Glutamatergic neuron (in vitro differentiated cells): ENCODE measurements around the gene LRRK1. TPM values are rescaled to one million over a fixed set of nuclear protein-coding genes. Genes with fewer than 3 reads are reported as not detected.

Source experiments
- DNase-seq: peaks from one replicate; pipeline ENCODE4 v3.0.0; 2022
- H3K27ac Mint-ChIP-seq: one replicate; pipeline ENCODE4 v1.8.0; 2020; ENCODE audit warnings: mild to moderate bottlenecking, mixed read lengths, inconsistent platforms; ENCODE audit not compliant: unreplicated experiment
- H3K27me3 Mint-ChIP-seq: one replicate; pipeline ENCODE4 v1.8.0; 2020; ENCODE audit warnings: mild to moderate bottlenecking, moderate library complexity, mixed read lengths, inconsistent platforms; ENCODE audit not compliant: unreplicated experiment
- H3K36me3 Mint-ChIP-seq: one replicate; pipeline ENCODE4 v1.8.0; 2020; ENCODE audit warnings: mild to moderate bottlenecking, mixed read lengths, inconsistent platforms; ENCODE audit not compliant: unreplicated experiment
- H3K4me1 Mint-ChIP-seq: one replicate; pipeline ENCODE4 v1.8.0; 2020; ENCODE audit warnings: mild to moderate bottlenecking, low read depth, mixed read lengths, inconsistent platforms; ENCODE audit not compliant: unreplicated experiment
- H3K4me3 Mint-ChIP-seq: one replicate; pipeline ENCODE4 v1.8.0; 2020; ENCODE audit warnings: mild to moderate bottlenecking, mixed read lengths, inconsistent platforms; ENCODE audit not compliant: unreplicated experiment
- H3K9me3 Mint-ChIP-seq: one replicate; pipeline ENCODE4 v1.8.0; 2020; ENCODE audit warnings: mild to moderate bottlenecking, moderate library complexity, mixed read lengths, inconsistent platforms; ENCODE audit not compliant: unreplicated experiment
- long read RNA-seq: library from polyadenylated mRNA; unstranded; transcript quantifications from one replicate; pipeline ENCODE4 v2.0.0, GENCODE V29; 2020; ENCODE audit not compliant: unreplicated experiment
- total RNA-seq: library from RNA; stranded (reverse); fragmentation: NEBNext Ultra II Directional; extraction: Animal tissue kit (Norgen Biotek cat#: 25700); gene quantifications from one replicate; pipeline ENCODE4 v1.2.1, GENCODE V29; 2021; ENCODE audit not compliant: unreplicated experiment
- TF ChIP-seq, protein P1 (sequence below): fragments of 200-600 bp; sonication (generic); IDR thresholded peaks from one replicate; pipeline ENCODE4 v1.5.0; 2021; ENCODE audit not compliant: partially characterized antibody, unreplicated experiment

The LRRK1 gene, protein sequence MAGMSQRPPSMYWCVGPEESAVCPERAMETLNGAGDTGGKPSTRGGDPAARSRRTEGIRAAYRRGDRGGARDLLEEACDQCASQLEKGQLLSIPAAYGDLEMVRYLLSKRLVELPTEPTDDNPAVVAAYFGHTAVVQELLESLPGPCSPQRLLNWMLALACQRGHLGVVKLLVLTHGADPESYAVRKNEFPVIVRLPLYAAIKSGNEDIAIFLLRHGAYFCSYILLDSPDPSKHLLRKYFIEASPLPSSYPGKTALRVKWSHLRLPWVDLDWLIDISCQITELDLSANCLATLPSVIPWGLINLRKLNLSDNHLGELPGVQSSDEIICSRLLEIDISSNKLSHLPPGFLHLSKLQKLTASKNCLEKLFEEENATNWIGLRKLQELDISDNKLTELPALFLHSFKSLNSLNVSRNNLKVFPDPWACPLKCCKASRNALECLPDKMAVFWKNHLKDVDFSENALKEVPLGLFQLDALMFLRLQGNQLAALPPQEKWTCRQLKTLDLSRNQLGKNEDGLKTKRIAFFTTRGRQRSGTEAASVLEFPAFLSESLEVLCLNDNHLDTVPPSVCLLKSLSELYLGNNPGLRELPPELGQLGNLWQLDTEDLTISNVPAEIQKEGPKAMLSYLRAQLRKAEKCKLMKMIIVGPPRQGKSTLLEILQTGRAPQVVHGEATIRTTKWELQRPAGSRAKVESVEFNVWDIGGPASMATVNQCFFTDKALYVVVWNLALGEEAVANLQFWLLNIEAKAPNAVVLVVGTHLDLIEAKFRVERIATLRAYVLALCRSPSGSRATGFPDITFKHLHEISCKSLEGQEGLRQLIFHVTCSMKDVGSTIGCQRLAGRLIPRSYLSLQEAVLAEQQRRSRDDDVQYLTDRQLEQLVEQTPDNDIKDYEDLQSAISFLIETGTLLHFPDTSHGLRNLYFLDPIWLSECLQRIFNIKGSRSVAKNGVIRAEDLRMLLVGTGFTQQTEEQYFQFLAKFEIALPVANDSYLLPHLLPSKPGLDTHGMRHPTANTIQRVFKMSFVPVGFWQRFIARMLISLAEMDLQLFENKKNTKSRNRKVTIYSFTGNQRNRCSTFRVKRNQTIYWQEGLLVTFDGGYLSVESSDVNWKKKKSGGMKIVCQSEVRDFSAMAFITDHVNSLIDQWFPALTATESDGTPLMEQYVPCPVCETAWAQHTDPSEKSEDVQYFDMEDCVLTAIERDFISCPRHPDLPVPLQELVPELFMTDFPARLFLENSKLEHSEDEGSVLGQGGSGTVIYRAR (N-terminal part only)
- 1.5 TPM for total RNA-seq
- long read RNA-seq, result 0 reads

DNA sequence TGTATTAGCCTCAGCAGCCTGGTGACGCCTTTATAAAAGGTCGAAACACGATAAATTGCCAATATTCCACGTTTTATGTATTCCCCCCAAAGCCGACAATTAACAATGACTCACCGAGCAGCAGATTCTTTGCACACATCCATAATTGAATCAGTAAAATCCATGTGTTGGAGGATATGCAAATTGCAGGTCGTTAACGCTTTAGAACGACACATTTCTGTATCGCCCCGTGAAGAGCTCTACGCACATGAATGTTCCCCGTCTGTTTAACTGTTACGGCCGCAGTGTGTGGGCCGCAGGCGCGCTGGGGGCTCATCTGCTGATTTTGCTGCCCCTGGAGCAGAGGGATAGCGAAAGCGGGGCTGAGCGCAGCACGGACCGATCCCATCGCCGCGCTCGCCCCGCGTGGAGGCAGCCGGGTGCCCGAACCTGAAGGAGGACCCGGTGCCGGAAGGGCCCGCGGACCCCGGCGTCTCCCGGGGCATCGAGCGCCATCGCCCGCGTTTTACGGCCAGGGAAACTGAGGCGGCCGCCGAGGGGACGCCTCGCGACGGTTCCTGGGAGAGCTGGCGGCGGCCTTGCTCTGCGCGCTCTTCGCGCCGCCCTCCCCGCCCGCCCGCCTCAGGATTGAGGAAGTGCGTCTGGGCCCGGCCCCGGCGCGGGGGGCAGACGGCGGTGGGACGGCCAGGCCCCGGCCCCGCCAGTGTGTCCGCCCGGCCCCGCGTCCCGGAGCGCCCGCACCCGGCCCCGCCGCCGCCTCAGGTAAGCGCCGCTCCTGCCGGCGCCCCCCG, at the start of gene LRRK1:
Gene LRRK1, plus strand, starts transcription at position 668 of the 791 bp plus-strand sequence. CDS start 5,276 bp downstream, outside the sequence.
- H3K27ac Mint-ChIP-seq, result no peak within 1 kb of the TSS
- H3K4me1 Mint-ChIP-seq, result peaks cover 4% of the 10 kb centered on the region
- H3K36me3 Mint-ChIP-seq, result peaks cover 14% of the 10 kb centered on the region
- DNase-seq, result peak; percentile 34
- TF ChIP-seq, protein P1, sequence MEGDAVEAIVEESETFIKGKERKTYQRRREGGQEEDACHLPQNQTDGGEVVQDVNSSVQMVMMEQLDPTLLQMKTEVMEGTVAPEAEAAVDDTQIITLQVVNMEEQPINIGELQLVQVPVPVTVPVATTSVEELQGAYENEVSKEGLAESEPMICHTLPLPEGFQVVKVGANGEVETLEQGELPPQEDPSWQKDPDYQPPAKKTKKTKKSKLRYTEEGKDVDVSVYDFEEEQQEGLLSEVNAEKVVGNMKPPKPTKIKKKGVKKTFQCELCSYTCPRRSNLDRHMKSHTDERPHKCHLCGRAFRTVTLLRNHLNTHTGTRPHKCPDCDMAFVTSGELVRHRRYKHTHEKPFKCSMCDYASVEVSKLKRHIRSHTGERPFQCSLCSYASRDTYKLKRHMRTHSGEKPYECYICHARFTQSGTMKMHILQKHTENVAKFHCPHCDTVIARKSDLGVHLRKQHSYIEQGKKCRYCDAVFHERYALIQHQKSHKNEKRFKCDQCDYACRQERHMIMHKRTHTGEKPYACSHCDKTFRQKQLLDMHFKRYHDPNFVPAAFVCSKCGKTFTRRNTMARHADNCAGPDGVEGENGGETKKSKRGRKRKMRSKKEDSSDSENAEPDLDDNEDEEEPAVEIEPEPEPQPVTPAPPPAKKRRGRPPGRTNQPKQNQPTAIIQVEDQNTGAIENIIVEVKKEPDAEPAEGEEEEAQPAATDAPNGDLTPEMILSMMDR, result no peak
- peaks cover 26% of the 10 kb centered on the region for H3K27me3 Mint-ChIP-seq
- no peaks in the 10 kb centered on the region for H3K9me3 Mint-ChIP-seq
- H3K4me3 Mint-ChIP-seq, result peak within 1 kb of the TSS; percentile 82

DNA sequence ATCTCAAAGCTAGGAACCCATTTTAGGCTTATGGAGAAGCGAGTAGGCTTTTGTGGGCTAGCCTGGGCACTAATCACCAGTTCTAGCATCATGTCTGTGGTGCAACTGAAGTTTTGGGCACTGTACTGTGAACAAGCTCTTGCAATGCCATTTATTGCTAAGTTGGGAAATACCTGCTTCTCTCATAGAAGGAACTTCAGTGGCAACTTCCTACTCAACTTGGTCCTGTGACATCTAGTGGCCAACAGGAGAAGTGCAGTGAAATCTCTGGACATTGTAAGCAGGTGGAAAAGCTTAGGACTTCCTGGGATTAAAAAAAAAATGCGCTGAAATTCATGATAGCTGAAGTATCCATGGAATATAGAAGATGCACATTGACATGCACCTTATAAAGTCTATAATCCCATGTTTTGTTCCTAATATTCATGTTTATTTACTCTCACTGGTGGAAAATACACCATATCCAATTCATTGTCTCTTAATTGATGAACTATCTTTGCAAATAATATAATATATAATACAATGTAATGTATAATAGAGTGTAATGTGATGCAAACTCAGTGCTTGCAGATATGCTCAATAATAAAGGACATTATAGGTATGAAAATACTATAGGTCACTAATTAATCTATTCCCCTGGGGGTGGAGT, 46.0 kb upstream of the LRRK1 start:
- H3K27me3 Mint-ChIP-seq, result peaks cover 9% of the 10 kb centered on the region
- peaks cover 7% of the 10 kb centered on the region for H3K36me3 Mint-ChIP-seq
- DNase-seq, result peak; percentile 58
- no peak overlapping the region for H3K4me3 Mint-ChIP-seq
- no peak overlapping the region for H3K27ac Mint-ChIP-seq
- TF ChIP-seq, protein P1, result peak; percentile 96
- H3K9me3 Mint-ChIP-seq, result peaks cover 1% of the 10 kb centered on the region
- H3K4me1 Mint-ChIP-seq, result peaks cover 3% of the 10 kb centered on the region

DNA sequence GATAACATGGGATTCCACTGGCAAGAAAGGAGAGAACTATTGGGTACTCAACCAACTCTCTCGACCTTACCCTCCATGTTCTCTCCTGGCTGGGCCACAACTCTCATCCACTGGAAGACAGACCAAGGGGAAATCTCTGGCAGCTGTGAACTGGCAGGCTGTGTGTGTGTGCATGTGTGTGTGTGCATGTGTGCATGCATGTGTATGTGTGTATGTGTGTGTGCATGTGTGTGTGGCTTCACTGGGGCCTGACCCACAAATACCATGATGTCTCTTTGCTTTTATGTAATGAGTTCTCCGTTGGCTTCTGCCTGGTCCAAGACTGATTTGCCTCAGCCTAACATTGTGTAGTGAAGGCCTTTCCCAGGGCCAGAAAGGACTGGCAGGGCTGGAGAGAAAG, 43.7 kb upstream of the LRRK1 start:
- Mint-ChIP-seq H3K27ac (no peak overlapping the region), H3K4me3 (no peak overlapping the region), H3K36me3 (no peaks in the 10 kb centered on the region), H3K9me3 (peaks cover 6% of the 10 kb centered on the region), H3K27me3 (peaks cover 14% of the 10 kb centered on the region), H3K4me1 (peaks cover 3% of the 10 kb centered on the region)
- TF ChIP-seq, protein P1, result no peak
- DNase-seq, result no peak

DNA sequence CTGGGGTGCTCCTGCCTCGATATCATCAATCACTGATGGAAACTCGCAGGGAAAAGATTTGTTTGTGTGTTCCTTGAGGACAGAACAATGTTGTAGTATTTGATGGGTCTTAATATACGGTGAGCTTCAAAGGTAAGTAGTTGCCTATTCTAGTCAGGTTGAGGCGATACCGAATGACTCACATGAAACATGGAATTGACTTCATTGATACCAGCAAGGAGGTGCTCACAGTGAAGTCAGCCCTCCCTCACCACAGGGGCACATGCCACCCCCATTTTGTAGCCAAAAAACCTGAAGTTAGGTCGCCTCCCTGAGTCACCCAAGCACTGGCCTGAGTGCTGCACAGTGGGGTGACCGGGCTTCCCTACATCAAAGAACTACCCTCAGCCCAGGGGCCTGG, 43.2 kb upstream of the LRRK1 start:
- no peak overlapping the region for H3K4me3 Mint-ChIP-seq
- DNase-seq, result no peak
- TF ChIP-seq, protein P1, result no peak
- H3K9me3 Mint-ChIP-seq, result peaks cover 8% of the 10 kb centered on the region
- H3K27me3 Mint-ChIP-seq, result peaks cover 19% of the 10 kb centered on the region
- H3K36me3 Mint-ChIP-seq, result no peaks in the 10 kb centered on the region
- H3K4me1 Mint-ChIP-seq, result peaks cover 3% of the 10 kb centered on the region
- no peak overlapping the region for H3K27ac Mint-ChIP-seq
